ENCODE results near the gene GSTM3.

Gene GSTM3

GRCh38 chr1:109782514-109782913 is 41.7 kb upstream of the GSTM3 start:
- no peak for TF ChIP-seq CTCF (IDR thresholded peaks at IDR 0.05; ENCODE audit: low read length)
- no peak for TF ChIP-seq EZH2 (IDR thresholded peaks at IDR 0.05; ENCODE audit: borderline replicate concordance, low read length)
- Histone ChIP-seq H3K9me2 (ENCODE audit: low read depth, low read length) (no peaks in the 10 kb centered on the region), H4K20me1 (ENCODE audit: insufficient read depth, low read length) (no peaks in the 10 kb centered on the region), H3K4me3 (ENCODE audit: low read depth, low read length, poor library complexity, severe bottlenecking) (no peak overlapping the region), H3K27ac (ENCODE audit: low read depth, low read length, poor library complexity, severe bottlenecking) (no peak overlapping the region), H2AFZ (ENCODE audit: low read length) (no peak overlapping the region), H3K79me2 (ENCODE audit: insufficient read depth, low read length) (no peaks in the 10 kb centered on the region), H3K4me1 (ENCODE audit: insufficient read depth, low read length, severe bottlenecking) (no peaks in the 10 kb centered on the region), H3F3A (ENCODE audit: insufficient read depth, low read length) (no peaks in the 10 kb centered on the region), H3K9me3 (ENCODE audit: low read length) (peaks cover 10% of the 10 kb centered on the region), H3K9ac (ENCODE audit: low read length) (no peak overlapping the region), H3K4me2 (ENCODE audit: low read length) (no peak overlapping the region), H3K27me3 (ENCODE audit: insufficient read depth, low read length) (peaks cover 8% of the 10 kb centered on the region; the same call in 1 of the 2 replicates), H3K36me3 (ENCODE audit: insufficient read depth, low read length) (no peaks in the 10 kb centered on the region)

- H3K9ac ChIP-seq (ENCODE audit: low read length) = no peak overlapping the region
- H3K36me3 ChIP-seq (ENCODE audit: insufficient read depth, low read length) = no peaks in the 10 kb centered on the region
- H3K4me1 ChIP-seq (ENCODE audit: insufficient read depth, low read length, severe bottlenecking) = no peaks in the 10 kb centered on the region
- no peaks in the 10 kb centered on the region for H3K9me2 ChIP-seq (ENCODE audit: low read depth, low read length)
- H3K9me3 ChIP-seq (ENCODE audit: low read length) = peaks cover 10% of the 10 kb centered on the region
- no peak overlapping the region for H3K27ac ChIP-seq (ENCODE audit: low read depth, low read length, poor library complexity, severe bottlenecking)
- H3K79me2 ChIP-seq (ENCODE audit: insufficient read depth, low read length) = no peaks in the 10 kb centered on the region
- no peak overlapping the region for H2AFZ ChIP-seq (ENCODE audit: low read length)
- no peaks in the 10 kb centered on the region for H3F3A ChIP-seq (ENCODE audit: insufficient read depth, low read length)
- H3K4me2 ChIP-seq (ENCODE audit: low read length) = no peak overlapping the region
- TF ChIP-seq EZH2 (IDR thresholded peaks at IDR 0.05; ENCODE audit: borderline replicate concordance, low read length) = no peak
- no peak for TF ChIP-seq CTCF (IDR thresholded peaks at IDR 0.05; ENCODE audit: low read length)
- H3K27me3 ChIP-seq (ENCODE audit: insufficient read depth, low read length) = peaks cover 8% of the 10 kb centered on the region; the same call in 1 of the 2 replicates
- H3K4me3 ChIP-seq (ENCODE audit: low read depth, low read length, poor library complexity, severe bottlenecking) = no peak overlapping the region
- H4K20me1 ChIP-seq (ENCODE audit: insufficient read depth, low read length) = no peaks in the 10 kb centered on the region
Observed at GRCh38 chr1:109781806-109782205, 41.0 kb upstream of the GSTM3 start.

GRCh38 chr1:109780982-109781381 is 40.1 kb upstream of the GSTM3 start:
- Histone ChIP-seq H3F3A (ENCODE audit: insufficient read depth, low read length) (no peaks in the 10 kb centered on the region), H3K4me2 (ENCODE audit: low read length) (no peak overlapping the region), H3K36me3 (ENCODE audit: insufficient read depth, low read length) (no peaks in the 10 kb centered on the region), H3K4me1 (ENCODE audit: insufficient read depth, low read length, severe bottlenecking) (no peaks in the 10 kb centered on the region), H3K9ac (ENCODE audit: low read length) (no peak overlapping the region), H3K27ac (ENCODE audit: low read depth, low read length, poor library complexity, severe bottlenecking) (no peak overlapping the region), H3K79me2 (ENCODE audit: insufficient read depth, low read length) (no peaks in the 10 kb centered on the region), H3K9me3 (ENCODE audit: low read length) (peaks cover 10% of the 10 kb centered on the region), H2AFZ (ENCODE audit: low read length) (no peak overlapping the region), H3K27me3 (ENCODE audit: insufficient read depth, low read length) (peaks cover 8% of the 10 kb centered on the region; the same call in 1 of the 2 replicates), H3K9me2 (ENCODE audit: low read depth, low read length) (no peaks in the 10 kb centered on the region), H4K20me1 (ENCODE audit: insufficient read depth, low read length) (no peaks in the 10 kb centered on the region), H3K4me3 (ENCODE audit: low read depth, low read length, poor library complexity, severe bottlenecking) (no peak overlapping the region)
- no peak for TF ChIP-seq EZH2 (IDR thresholded peaks at IDR 0.05; ENCODE audit: borderline replicate concordance, low read length)

- no peaks in the 10 kb centered on the region for H3K9me2 ChIP-seq (ENCODE audit: low read depth, low read length)
- no peak overlapping the region for H3K4me2 ChIP-seq (ENCODE audit: low read length)
- H3F3A ChIP-seq (ENCODE audit: insufficient read depth, low read length) = no peaks in the 10 kb centered on the region
- H3K27me3 ChIP-seq (ENCODE audit: insufficient read depth, low read length) = peaks cover 6% of the 10 kb centered on the region; the same call in 1 of the 2 replicates
- H3K36me3 ChIP-seq (ENCODE audit: insufficient read depth, low read length) = no peaks in the 10 kb centered on the region
- H4K20me1 ChIP-seq (ENCODE audit: insufficient read depth, low read length) = no peaks in the 10 kb centered on the region
- no peak overlapping the region for H3K4me3 ChIP-seq (ENCODE audit: low read depth, low read length, poor library complexity, severe bottlenecking)
- H3K9me3 ChIP-seq (ENCODE audit: low read length) = peaks cover 10% of the 10 kb centered on the region
- H3K27ac ChIP-seq (ENCODE audit: low read depth, low read length, poor library complexity, severe bottlenecking) = no peak overlapping the region
- H3K79me2 ChIP-seq (ENCODE audit: insufficient read depth, low read length) = no peaks in the 10 kb centered on the region
- no peak overlapping the region for H3K9ac ChIP-seq (ENCODE audit: low read length)
- H3K4me1 ChIP-seq (ENCODE audit: insufficient read depth, low read length, severe bottlenecking) = no peaks in the 10 kb centered on the region
- TF ChIP-seq EZH2 (IDR thresholded peaks at IDR 0.05; ENCODE audit: borderline replicate concordance, low read length) (no peak), CTCF (IDR thresholded peaks at IDR 0.05; ENCODE audit: low read length) (no peak)
- no peak overlapping the region for H2AFZ ChIP-seq (ENCODE audit: low read length)
Observed at GRCh38 chr1:109777980-109778625, 37.3 kb upstream of the GSTM3 start.

Data from OCI-LY1 (cell line).